Measurements from ENCODE around the gene WDR1.

Gene WDR1

GRCh38 chr4:10074076-10074766 lies 42.4 kb downstream of the WDR1 start:
- Histone ChIP-seq H3K4me3 (ENCODE audit: low read depth in 1 of 5, low read length in 5 of 5) (no peak overlapping the region), H3K9ac (ENCODE audit: low read length in 5 of 5) (no peak overlapping the region), H3K27ac (ENCODE audit: low read depth, low read length) (no peak overlapping the region), H3K4me1 (ENCODE audit: control insufficient read depth in 5 of 5, insufficient read depth in 5 of 5, low read length in 5 of 5) (peaks cover 0 to 16% (median 6%) of the 10 kb centered on the region in 5 donors), H3K9me3 (ENCODE audit: control insufficient read depth in 5 of 5, low read length in 5 of 5) (no peaks in the 10 kb centered on the region), H3K36me3 (ENCODE audit: control insufficient read depth in 5 of 5, insufficient read depth in 5 of 5, low read length in 5 of 5) (peaks cover 0 to 68% (median 65%) of the 10 kb centered on the region in 5 donors), H3K27me3 (ENCODE audit: control insufficient read depth in 5 of 5, insufficient read depth in 4 of 5, low read length in 5 of 5) (no peaks in the 10 kb centered on the region)

GRCh38 chr4:10072420-10073017 lies 44.1 kb downstream of the WDR1 start:
- no peaks in the 10 kb centered on the region for H3K27me3 ChIP-seq (ENCODE audit: control insufficient read depth in 5 of 5, insufficient read depth in 4 of 5, low read length in 5 of 5)
- H3K9me3 ChIP-seq (ENCODE audit: control insufficient read depth in 5 of 5, low read length in 5 of 5): no peaks in the 10 kb centered on the region
- H3K27ac ChIP-seq (ENCODE audit: low read depth, low read length): no peak overlapping the region
- H3K4me3 ChIP-seq (ENCODE audit: low read depth in 1 of 5, low read length in 5 of 5): no peak overlapping the region
- no peaks in the 10 kb centered on the region for H3K4me1 ChIP-seq (ENCODE audit: control insufficient read depth in 5 of 5, insufficient read depth in 5 of 5, low read length in 5 of 5)
- no peak overlapping the region for H3K9ac ChIP-seq (ENCODE audit: low read length in 5 of 5)
- peaks cover 0 to 55% (median 51%) of the 10 kb centered on the region in 5 donors for H3K36me3 ChIP-seq (ENCODE audit: control insufficient read depth in 5 of 5, insufficient read depth in 5 of 5, low read length in 5 of 5)

- H3K9ac ChIP-seq (ENCODE audit: low read length in 5 of 5): no peak overlapping the region
- peaks cover 0 to 38% (median 26%) of the 10 kb centered on the region in 5 donors for H3K36me3 ChIP-seq (ENCODE audit: control insufficient read depth in 5 of 5, insufficient read depth in 5 of 5, low read length in 5 of 5)
- H3K4me1 ChIP-seq (ENCODE audit: control insufficient read depth in 5 of 5, insufficient read depth in 5 of 5, low read length in 5 of 5): no peaks in the 10 kb centered on the region
- H3K9me3 ChIP-seq (ENCODE audit: control insufficient read depth in 5 of 5, low read length in 5 of 5): no peaks in the 10 kb centered on the region
- no peak overlapping the region for H3K4me3 ChIP-seq (ENCODE audit: low read depth in 1 of 5, low read length in 5 of 5)
- H3K27me3 ChIP-seq (ENCODE audit: control insufficient read depth in 5 of 5, insufficient read depth in 4 of 5, low read length in 5 of 5): no peaks in the 10 kb centered on the region
- no peak overlapping the region for H3K27ac ChIP-seq (ENCODE audit: low read depth, low read length)
Observed at GRCh38 chr4:10069075-10069642, 47.4 kb downstream of the WDR1 start.

- H3K36me3 ChIP-seq (ENCODE audit: control insufficient read depth in 5 of 5, insufficient read depth in 5 of 5, low read length in 5 of 5): peaks cover 0 to 24% (median 8%) of the 10 kb centered on the region in 5 donors
- H3K9ac ChIP-seq (ENCODE audit: low read length in 5 of 5): no peak overlapping the region
- no peak overlapping the region for H3K27ac ChIP-seq (ENCODE audit: low read depth, low read length)
- no peaks in the 10 kb centered on the region for H3K9me3 ChIP-seq (ENCODE audit: control insufficient read depth in 5 of 5, low read length in 5 of 5)
- no peaks in the 10 kb centered on the region for H3K27me3 ChIP-seq (ENCODE audit: control insufficient read depth in 5 of 5, insufficient read depth in 4 of 5, low read length in 5 of 5)
- H3K4me3 ChIP-seq (ENCODE audit: low read depth in 1 of 5, low read length in 5 of 5): no peak overlapping the region
- H3K4me1 ChIP-seq (ENCODE audit: control insufficient read depth in 5 of 5, insufficient read depth in 5 of 5, low read length in 5 of 5): peaks cover 0 to 16% (median 6%) of the 10 kb centered on the region in 5 donors
Observed at GRCh38 chr4:10066670-10067651, 49.6 kb downstream of the WDR1 start.

- Histone ChIP-seq H3K4me1 (ENCODE audit: control insufficient read depth in 5 of 5, insufficient read depth in 5 of 5, low read length in 5 of 5) (peaks cover 0 to 16% (median 6%) of the 10 kb centered on the region in 5 donors), H3K27me3 (ENCODE audit: control insufficient read depth in 5 of 5, insufficient read depth in 4 of 5, low read length in 5 of 5) (no peaks in the 10 kb centered on the region), H3K27ac (ENCODE audit: low read depth, low read length) (no peak overlapping the region), H3K36me3 (ENCODE audit: control insufficient read depth in 5 of 5, insufficient read depth in 5 of 5, low read length in 5 of 5) (peaks cover 0 to 24% (median 8%) of the 10 kb centered on the region in 5 donors), H3K4me3 (ENCODE audit: low read depth in 1 of 5, low read length in 5 of 5) (no peak overlapping the region), H3K9ac (ENCODE audit: low read length in 5 of 5) (no peak overlapping the region), H3K9me3 (ENCODE audit: control insufficient read depth in 5 of 5, low read length in 5 of 5) (no peaks in the 10 kb centered on the region)
Observed at GRCh38 chr4:10066206-10066605, 50.4 kb downstream of the WDR1 start.

- H3K27ac ChIP-seq (ENCODE audit: low read depth, low read length): peak overlapping the region; percentile 23
- H3K4me1 ChIP-seq (ENCODE audit: control insufficient read depth in 5 of 5, insufficient read depth in 5 of 5, low read length in 5 of 5): peaks cover 0 to 16% (median 6%) of the 10 kb centered on the region in 5 donors
- peaks cover 0 to 19% (median 8%) of the 10 kb centered on the region in 5 donors for H3K36me3 ChIP-seq (ENCODE audit: control insufficient read depth in 5 of 5, insufficient read depth in 5 of 5, low read length in 5 of 5)
- no peaks in the 10 kb centered on the region for H3K27me3 ChIP-seq (ENCODE audit: control insufficient read depth in 5 of 5, insufficient read depth in 4 of 5, low read length in 5 of 5)
- no peaks in the 10 kb centered on the region for H3K9me3 ChIP-seq (ENCODE audit: control insufficient read depth in 5 of 5, low read length in 5 of 5)
- H3K4me3 ChIP-seq (ENCODE audit: low read depth in 1 of 5, low read length in 5 of 5): no peak overlapping the region
- H3K9ac ChIP-seq (ENCODE audit: low read length in 5 of 5): peak overlapping the region in 1 of 5 donors; percentile 24
Observed at GRCh38 chr4:10063544-10064300, 52.9 kb downstream of the WDR1 start.

GRCh38 chr4:10061650-10062415 lies 54.8 kb downstream of the WDR1 start:
- Histone ChIP-seq H3K27ac (ENCODE audit: low read depth, low read length) (no peak overlapping the region), H3K36me3 (ENCODE audit: control insufficient read depth in 5 of 5, insufficient read depth in 5 of 5, low read length in 5 of 5) (peaks cover 0 to 12% (median 5%) of the 10 kb centered on the region in 5 donors), H3K4me1 (ENCODE audit: control insufficient read depth in 5 of 5, insufficient read depth in 5 of 5, low read length in 5 of 5) (peaks cover 0 to 22% (median 6%) of the 10 kb centered on the region in 5 donors), H3K4me3 (ENCODE audit: low read depth in 1 of 5, low read length in 5 of 5) (no peak overlapping the region), H3K9ac (ENCODE audit: low read length in 5 of 5) (no peak overlapping the region), H3K27me3 (ENCODE audit: control insufficient read depth in 5 of 5, insufficient read depth in 4 of 5, low read length in 5 of 5) (no peaks in the 10 kb centered on the region), H3K9me3 (ENCODE audit: control insufficient read depth in 5 of 5, low read length in 5 of 5) (no peaks in the 10 kb centered on the region)

GRCh38 chr4:10058371-10058770 lies 58.2 kb downstream of the WDR1 start:
- Histone ChIP-seq H3K4me3 (ENCODE audit: low read depth in 1 of 5, low read length in 5 of 5) (no peak overlapping the region), H3K27me3 (ENCODE audit: control insufficient read depth in 5 of 5, insufficient read depth in 4 of 5, low read length in 5 of 5) (no peaks in the 10 kb centered on the region), H3K9me3 (ENCODE audit: control insufficient read depth in 5 of 5, low read length in 5 of 5) (no peaks in the 10 kb centered on the region), H3K9ac (ENCODE audit: low read length in 5 of 5) (no peak overlapping the region), H3K27ac (ENCODE audit: low read depth, low read length) (no peak overlapping the region), H3K4me1 (ENCODE audit: control insufficient read depth in 5 of 5, insufficient read depth in 5 of 5, low read length in 5 of 5) (peaks cover 0 to 24% (median 2%) of the 10 kb centered on the region in 5 donors), H3K36me3 (ENCODE audit: control insufficient read depth in 5 of 5, insufficient read depth in 5 of 5, low read length in 5 of 5) (no peaks in the 10 kb centered on the region)

- H3K4me3 ChIP-seq (ENCODE audit: low read depth in 1 of 5, low read length in 5 of 5): no peak overlapping the region
- no peaks in the 10 kb centered on the region for H3K9me3 ChIP-seq (ENCODE audit: control insufficient read depth in 5 of 5, low read length in 5 of 5)
- peaks cover 0 to 16% (median 0%) of the 10 kb centered on the region in 5 donors for H3K4me1 ChIP-seq (ENCODE audit: control insufficient read depth in 5 of 5, insufficient read depth in 5 of 5, low read length in 5 of 5)
- H3K9ac ChIP-seq (ENCODE audit: low read length in 5 of 5): no peak overlapping the region
- H3K27me3 ChIP-seq (ENCODE audit: control insufficient read depth in 5 of 5, insufficient read depth in 4 of 5, low read length in 5 of 5): no peaks in the 10 kb centered on the region
- no peaks in the 10 kb centered on the region for H3K36me3 ChIP-seq (ENCODE audit: control insufficient read depth in 5 of 5, insufficient read depth in 5 of 5, low read length in 5 of 5)
- H3K27ac ChIP-seq (ENCODE audit: low read depth, low read length): no peak overlapping the region
Observed at GRCh38 chr4:10057023-10057395, 59.6 kb downstream of the WDR1 start.

Measured in subcutaneous abdominal adipose tissue (tissue), 5 donors.